Kidney epithelial cell (primary cell): ENCODE results near the gene GRHL3. TPM values are rescaled to one million over a fixed set of nuclear protein-coding genes. Genes with fewer than 3 reads are reported as not detected.
"Not testable (repeated sequence)": the region's sequence is repeated elsewhere in the genome, so short reads cannot be mapped to it uniquely, and the experiment has no call there.

Experiments
- DNase-seq: peaks from one replicate; pipeline ENCODE4 v3.0.0-alpha.2; 2010; ENCODE audit warnings: low read depth
- H3K27me3 ChIP-seq: 2 replicates; pipeline ENCODE4 v1.6.0; 2011; ENCODE audit warnings: low read length; ENCODE audit not compliant: control insufficient read depth, insufficient read depth
- H3K36me3 ChIP-seq: 2 replicates; pipeline ENCODE4 v1.5.1; 2011; ENCODE audit warnings: low read length; ENCODE audit not compliant: control insufficient read depth, insufficient read depth
- H3K4me3 ChIP-seq: 2 replicates; pipeline ENCODE4 v1.5.1; 2011; ENCODE audit warnings: low read depth, mild to moderate bottlenecking, control low read depth, low read length
- CTCF ChIP-seq: IDR thresholded peaks from 2 replicates; pipeline ENCODE4 v1.5.1; 2011; ENCODE audit warnings: mild to moderate bottlenecking, moderate library complexity, low read length, control low read depth, inconsistent platforms; ENCODE audit not compliant: insufficient read depth, poor library complexity, severe bottlenecking
- total RNA-seq: library from RNA; depleted of rRNA; stranded (reverse); fragments of >200 nt; gene quantifications from 2 replicates; pipeline ENCODE4 v1.2.3, GENCODE V29; 2015

Gene GRHL3
- total RNA-seq, 1 donor from 2014 or later = 12.5 TPM

- no peak for DNase-seq
- no peaks in the 10 kb centered on the region for H3K27me3 ChIP-seq
- no peak overlapping the region for H3K4me3 ChIP-seq
- no peaks in the 10 kb centered on the region for H3K36me3 ChIP-seq
- TF ChIP-seq CTCF = no peak
Measured at GRCh38 chr1:24284156-24284471, 35.0 kb upstream of the GRHL3 start.

- Histone ChIP-seq H3K27me3 (no peaks in the 10 kb centered on the region), H3K4me3 (no peak overlapping the region), H3K36me3 (no peaks in the 10 kb centered on the region)
- no peak for DNase-seq
- TF ChIP-seq CTCF = no peak
Measured at GRCh38 chr1:24285231-24285630, 33.9 kb upstream of the GRHL3 start.

GRCh38 chr1:24286246-24287010 is 32.7 kb upstream of the GRHL3 start:
- Histone ChIP-seq H3K36me3 (no peaks in the 10 kb centered on the region), H3K4me3 (no peak overlapping the region), H3K27me3 (no peaks in the 10 kb centered on the region)
- no peak for DNase-seq
- TF ChIP-seq CTCF = no peak

- not testable (repeated sequence) for DNase-seq
Measured at GRCh38 chr1:24287779-24288178, 31.4 kb upstream of the GRHL3 start.

GRCh38 chr1:24288479-24288878 is 30.7 kb upstream of the GRHL3 start:
- no peak for DNase-seq
- TF ChIP-seq CTCF = no peak
- Histone ChIP-seq H3K4me3 (no peak overlapping the region), H3K36me3 (no peaks in the 10 kb centered on the region), H3K27me3 (no peaks in the 10 kb centered on the region)

More at GRCh38 chr1:24287779-24288178, 31.4 kb upstream of the GRHL3 start:
- H3K27me3 ChIP-seq, H3K4me3 ChIP-seq, H3K36me3 ChIP-seq: not testable (repeated sequence)

- TF ChIP-seq CTCF = no peak
- DNase-seq = no peak
Measured at GRCh38 chr1:24289937-24290595, 29.1 kb upstream of the GRHL3 start.

More at GRCh38 chr1:24289937-24290595, 29.1 kb upstream of the GRHL3 start:
- Histone ChIP-seq H3K4me3 (no peak overlapping the region), H3K27me3 (no peaks in the 10 kb centered on the region), H3K36me3 (no peaks in the 10 kb centered on the region)
